Vagina (tissue), 2 donors: ENCODE data around the gene KCP. TPM values are rescaled to one million over a fixed set of nuclear protein-coding genes. Genes with fewer than 3 reads are reported as not detected.

ENCODE experiments used
- DNase-seq, 2 donors: peaks; one replicate each; pipeline ENCODE4 v3.0.0-alpha.2; 2017; ENCODE audit errors: extremely low spot score in 2 of 2
- H3K27ac ChIP-seq: fragments of 200-600 bp; sonication (generic); one replicate; pipeline ENCODE4 v1.5.1; 2019
- H3K27me3 ChIP-seq: fragments of 200-600 bp; sonication (generic); one replicate; pipeline ENCODE4 v1.5.1; 2019
- H3K36me3 ChIP-seq, 2 donors: fragments of 200-600 bp; sonication (generic); one replicate each; pipeline ENCODE4 v1.5.1; 2017 to 2019
- H3K4me1 ChIP-seq: fragments of 200-600 bp; sonication (generic); one replicate; pipeline ENCODE4 v1.5.1; 2019
- H3K4me3 ChIP-seq, 2 donors: fragments of 200-600 bp; sonication (generic); 1 replicate in 1 of 2; 2 replicates in 1 of 2; pipeline ENCODE4 v1.5.1; 2016 to 2019
- H3K9me3 ChIP-seq: fragments of 200-600 bp; sonication (generic); one replicate; pipeline ENCODE4 v1.5.1; 2019
- POLR2A ChIP-seq, 2 donors: fragments of 450-650 bp; IDR thresholded peaks; one replicate each; pipeline ENCODE4 v1.6.1; 2017; ENCODE audit warnings: antibody characterized with exemption in 2 of 2, mild to moderate bottlenecking in 2 of 2, moderate library complexity in 2 of 2
- POLR2AphosphoS5 ChIP-seq, 2 donors: sonication (generic); formaldehyde crosslinking; IDR thresholded peaks; one replicate each; pipeline ENCODE4 v1.9.0; 2017; ENCODE audit warnings: antibody characterized with exemption in 2 of 2, mild to moderate bottlenecking in 2 of 2, low read depth in 1 of 2; ENCODE audit not compliant: insufficient read depth in 1 of 2
- intact Hi-C: fragments of 100-400 bp; cut with DNase I; formaldehyde crosslinking; loops from one replicate; pipeline ENCODE4 v1.15.1; 2023
- total RNA-seq: library from RNA; depleted of rRNA; stranded (reverse); fragments of >200 nt; gene quantifications from one replicate; pipeline ENCODE4 v1.2.3, GENCODE V29; 2016
- TF ChIP-seq, protein P1 (sequence below), 3 experiments: fragments of 450-650 bp in 2 of 3; fragments of 200-600 bp in 1 of 3; sonication (generic) in 1 of 3; IDR thresholded peaks; one replicate each; pipeline ENCODE4 v1.5.1; 2017 to 2019; ENCODE audit warnings: antibody characterized with exemption in 3 of 3, mild to moderate bottlenecking in 2 of 3, moderate library complexity in 2 of 3

Gene KCP
- 1.2 TPM for total RNA-seq

DNA sequence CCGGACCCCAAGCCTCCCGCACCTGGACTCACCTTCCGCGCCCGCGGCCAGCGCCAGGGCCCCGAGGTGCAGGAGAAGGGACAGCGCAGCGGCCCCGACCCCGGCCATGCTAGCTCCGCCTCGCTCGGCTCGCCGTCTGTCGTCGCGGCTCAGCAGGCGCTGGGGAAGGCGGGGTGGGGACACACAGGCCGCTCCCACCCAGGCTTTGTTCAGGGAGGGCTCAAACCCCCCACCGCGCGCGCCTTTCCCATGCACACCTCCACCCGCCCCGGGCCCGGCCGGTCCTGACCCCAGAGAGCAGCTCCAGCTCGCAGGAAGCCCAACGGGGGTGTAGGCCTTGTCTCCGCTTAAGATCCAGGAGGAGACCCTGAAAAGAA, at the start of gene KCP:
KCP (minus strand) TSS at position 141 of the 377 bp plus-strand sequence; CDS start at position 108, 33 bp downstream.
- Histone ChIP-seq H3K4me1 (peaks cover 24% of the 10 kb centered on the region), H3K27me3 (no peaks in the 10 kb centered on the region), H3K27ac (no peak within 1 kb of the TSS), H3K36me3 (no peaks in the 10 kb centered on the region), H3K9me3 (no peaks in the 10 kb centered on the region), H3K4me3 (peak within 1 kb of the TSS; percentile 10 to 40)
- TF ChIP-seq, protein P1, sequence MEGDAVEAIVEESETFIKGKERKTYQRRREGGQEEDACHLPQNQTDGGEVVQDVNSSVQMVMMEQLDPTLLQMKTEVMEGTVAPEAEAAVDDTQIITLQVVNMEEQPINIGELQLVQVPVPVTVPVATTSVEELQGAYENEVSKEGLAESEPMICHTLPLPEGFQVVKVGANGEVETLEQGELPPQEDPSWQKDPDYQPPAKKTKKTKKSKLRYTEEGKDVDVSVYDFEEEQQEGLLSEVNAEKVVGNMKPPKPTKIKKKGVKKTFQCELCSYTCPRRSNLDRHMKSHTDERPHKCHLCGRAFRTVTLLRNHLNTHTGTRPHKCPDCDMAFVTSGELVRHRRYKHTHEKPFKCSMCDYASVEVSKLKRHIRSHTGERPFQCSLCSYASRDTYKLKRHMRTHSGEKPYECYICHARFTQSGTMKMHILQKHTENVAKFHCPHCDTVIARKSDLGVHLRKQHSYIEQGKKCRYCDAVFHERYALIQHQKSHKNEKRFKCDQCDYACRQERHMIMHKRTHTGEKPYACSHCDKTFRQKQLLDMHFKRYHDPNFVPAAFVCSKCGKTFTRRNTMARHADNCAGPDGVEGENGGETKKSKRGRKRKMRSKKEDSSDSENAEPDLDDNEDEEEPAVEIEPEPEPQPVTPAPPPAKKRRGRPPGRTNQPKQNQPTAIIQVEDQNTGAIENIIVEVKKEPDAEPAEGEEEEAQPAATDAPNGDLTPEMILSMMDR (IDR thresholded peaks at IDR 0.05), result no peak
- TF ChIP-seq POLR2AphosphoS5 (IDR thresholded peaks at IDR 0.05; ENCODE audit: insufficient read depth in 1 of 2, low read depth in 1 of 2) (no peak), POLR2A (IDR thresholded peaks at IDR 0.05) (no peak)
- no peak for DNase-seq
- intact Hi-C loops, result loop anchor here (10.0 kb wide), 1 partner anchor 174 kb away; no protein-coding TSS in a partner anchor

GRCh38 chr7:128959296-128959695, 48.8 kb upstream of the KCP start:
- H3K27ac ChIP-seq, result no peak overlapping the region
- intact Hi-C loops, result no loop called here
- DNase-seq, result no peak
- no peaks in the 10 kb centered on the region for H3K27me3 ChIP-seq
- H3K9me3 ChIP-seq, result no peaks in the 10 kb centered on the region
- no peak overlapping the region for H3K4me3 ChIP-seq
- TF ChIP-seq POLR2A (IDR thresholded peaks at IDR 0.05) (no peak), POLR2AphosphoS5 (IDR thresholded peaks at IDR 0.05; ENCODE audit: insufficient read depth in 1 of 2, low read depth in 1 of 2) (no peak)
- TF ChIP-seq, protein P1 (IDR thresholded peaks at IDR 0.05), result no peak
- peaks cover 0 to 47% of the 10 kb centered on the region in 2 donors for H3K36me3 ChIP-seq
- H3K4me1 ChIP-seq, result no peaks in the 10 kb centered on the region

DNA sequence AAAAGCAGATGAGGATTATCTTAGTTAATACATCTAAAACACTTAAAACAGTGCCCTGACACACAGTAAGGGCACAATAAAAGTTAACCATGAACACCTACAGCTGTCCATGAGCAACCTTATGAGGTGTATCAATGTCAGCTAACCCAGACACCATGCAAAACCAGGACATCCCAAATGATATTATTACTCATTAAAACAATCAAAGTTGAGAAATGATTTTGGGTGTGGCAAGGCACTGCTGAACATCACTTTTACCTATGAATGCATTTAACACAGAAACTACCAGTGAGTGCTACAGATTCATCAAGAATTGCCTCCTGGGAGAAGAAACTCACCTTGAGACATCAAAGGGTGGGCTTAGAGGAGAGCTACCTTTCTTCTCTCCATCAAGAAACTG, 45.5 kb upstream of the KCP start:
- no peaks in the 10 kb centered on the region for H3K27me3 ChIP-seq
- H3K4me1 ChIP-seq, result no peaks in the 10 kb centered on the region
- intact Hi-C loops, result no loop called here
- TF ChIP-seq POLR2AphosphoS5 (IDR thresholded peaks at IDR 0.05; ENCODE audit: insufficient read depth in 1 of 2, low read depth in 1 of 2) (no peak), POLR2A (IDR thresholded peaks at IDR 0.05) (no peak)
- TF ChIP-seq, protein P1 (IDR thresholded peaks at IDR 0.05), result no peak
- H3K4me3 ChIP-seq, result no peak overlapping the region
- no peak for DNase-seq
- H3K9me3 ChIP-seq, result no peaks in the 10 kb centered on the region
- peaks cover 0 to 66% of the 10 kb centered on the region in 2 donors for H3K36me3 ChIP-seq
- no peak overlapping the region for H3K27ac ChIP-seq

GRCh38 chr7:128954830-128955802, 44.6 kb upstream of the KCP start:
- H3K27ac ChIP-seq, result no peak overlapping the region
- DNase-seq, result no peak
- H3K27me3 ChIP-seq, result no peaks in the 10 kb centered on the region
- no peaks in the 10 kb centered on the region for H3K9me3 ChIP-seq
- no peak overlapping the region for H3K4me3 ChIP-seq
- intact Hi-C loops, result no loop called here
- H3K36me3 ChIP-seq, result peaks cover 0 to 67% of the 10 kb centered on the region in 2 donors
- TF ChIP-seq, protein P1 (IDR thresholded peaks at IDR 0.05), result no peak
- TF ChIP-seq POLR2A (IDR thresholded peaks at IDR 0.05) (no peak), POLR2AphosphoS5 (IDR thresholded peaks at IDR 0.05; ENCODE audit: insufficient read depth in 1 of 2, low read depth in 1 of 2) (no peak)
- H3K4me1 ChIP-seq, result no peaks in the 10 kb centered on the region

DNA sequence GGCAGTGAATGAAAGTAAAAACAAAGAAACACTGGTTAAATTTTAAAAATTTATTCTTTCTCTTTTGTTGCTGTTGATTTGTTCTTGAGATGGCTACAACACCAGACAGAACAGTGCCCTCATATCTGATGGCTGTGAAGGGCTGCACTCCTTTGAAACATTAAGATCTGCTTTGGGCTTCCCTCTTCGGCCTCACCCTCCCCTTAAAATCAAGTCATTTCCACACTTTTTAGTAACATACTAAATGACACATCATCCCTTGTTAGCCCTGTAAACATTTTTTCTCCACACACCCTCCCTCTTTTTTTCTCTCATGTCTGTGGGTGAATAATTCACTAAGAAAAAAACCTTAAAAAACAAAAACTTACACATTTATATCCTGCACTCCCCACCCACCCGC, 43.6 kb upstream of the KCP start:
- DNase-seq, result no peak

More for the DNA sequence above, 43.6 kb upstream of the KCP start:
- intact Hi-C loops, result no loop called here
- Histone ChIP-seq H3K9me3 (no peaks in the 10 kb centered on the region), H3K36me3 (peaks cover 0 to 58% of the 10 kb centered on the region in 2 donors), H3K4me1 (no peaks in the 10 kb centered on the region), H3K27me3 (no peaks in the 10 kb centered on the region), H3K27ac (no peak overlapping the region), H3K4me3 (no peak overlapping the region)
- TF ChIP-seq, protein P1 (IDR thresholded peaks at IDR 0.05), result no peak
- no peak for TF ChIP-seq POLR2AphosphoS5 (IDR thresholded peaks at IDR 0.05; ENCODE audit: insufficient read depth in 1 of 2, low read depth in 1 of 2)
- no peak for TF ChIP-seq POLR2A (IDR thresholded peaks at IDR 0.05)
